HEK293 (cell line): ENCODE measurements around the gene VRK1.

Experiments used
- CTCF ChIA-PET: fragments of 350-600 bp; formaldehyde crosslinking; extraction: SDS; loops from one replicate; lab custom pipeline; 2021; ENCODE audit warnings: antibody characterized with exemption; lab: Yijun Ruan, JAX
- POLR2A ChIA-PET: fragments of 300-600 bp; formaldehyde crosslinking; extraction: SDS; loops from one replicate; lab custom pipeline; 2020; ENCODE audit warnings: antibody characterized with exemption, inconsistent platforms; lab: Yijun Ruan, JAX
- H3K27ac ChIP-seq: fragments of 200-500 bp; sonication (Bioruptor generic); 2 replicates; pipeline ENCODE4 v1.5.1; 2014; ENCODE audit warnings: low read depth, low read length, control low read depth, inconsistent platforms; ENCODE audit errors: extremely low read depth
- H3K36me3 ChIP-seq, 2 experiments: fragments of 200-500 bp in 1 of 2; sonication (Bioruptor generic) in 1 of 2; 1 replicate in 1 of 2; 2 replicates in 1 of 2; pipeline ENCODE4 v1.5.1; 2014 to 2017; ENCODE audit warnings: inconsistent platforms in 2 of 2, low read length in 2 of 2; ENCODE audit not compliant: control insufficient read depth in 2 of 2, insufficient read depth in 1 of 2
- H3K4me1 ChIP-seq: fragments of 200-500 bp; sonication (Bioruptor generic); 2 replicates; pipeline ENCODE4 v1.5.1; 2014; ENCODE audit warnings: mild to moderate bottlenecking, low read length, inconsistent platforms; ENCODE audit not compliant: control insufficient read depth, insufficient read depth
- H3K4me3 ChIP-seq: 2 replicates; pipeline ENCODE4 v1.5.1; 2011; ENCODE audit warnings: low read depth, mild to moderate bottlenecking, control low read depth, low read length, moderate library complexity
- H3K9me3 ChIP-seq: fragments of 200-500 bp; sonication (Bioruptor generic); 2 replicates; pipeline ENCODE4 v1.5.1; 2014; ENCODE audit warnings: low read depth, low read length, inconsistent platforms; ENCODE audit not compliant: control insufficient read depth, insufficient read depth
- BCL11A ChIP-seq: fragments of 450-650 bp; formaldehyde crosslinking; IDR thresholded peaks from 2 replicates; pipeline ENCODE4 v1.5.1; 2016; ENCODE audit warnings: low read depth, missing biosample characterization, missing genetic modification characterization
- GLIS2 ChIP-seq: fragments of 450-650 bp; formaldehyde crosslinking; IDR thresholded peaks from 2 replicates; pipeline ENCODE4 v1.5.1; 2016; ENCODE audit warnings: missing biosample characterization, missing genetic modification characterization
- KLF16 ChIP-seq: fragments of 450-650 bp; formaldehyde crosslinking; IDR thresholded peaks from 2 replicates; pipeline ENCODE4 v1.5.1; 2017; ENCODE audit warnings: missing biosample characterization, missing genetic modification characterization
- ZBTB49 ChIP-seq: fragments of 450-650 bp; formaldehyde crosslinking; IDR thresholded peaks from 2 replicates; pipeline ENCODE4 v1.5.1; 2016; ENCODE audit warnings: missing biosample characterization, missing genetic modification characterization, low read depth
- ZFHX2 ChIP-seq: fragments of 450-650 bp; formaldehyde crosslinking; conservative IDR thresholded peaks from 2 replicates; pipeline ENCODE4 v1.5.1; 2016; ENCODE audit warnings: missing biosample characterization, missing genetic modification characterization
- ZFP41 ChIP-seq: fragments of 450-650 bp; formaldehyde crosslinking; IDR thresholded peaks from 2 replicates; pipeline ENCODE4 v1.5.1; 2016; ENCODE audit warnings: missing biosample characterization, missing genetic modification characterization, borderline replicate concordance
- ZFP69B ChIP-seq: fragments of 450-650 bp; formaldehyde crosslinking; IDR thresholded peaks from 2 replicates; pipeline ENCODE4 v1.5.1; 2016; ENCODE audit warnings: missing biosample characterization, missing genetic modification characterization
- ZIC2 ChIP-seq: fragments of 450-650 bp; formaldehyde crosslinking; IDR thresholded peaks from 2 replicates; pipeline ENCODE4 v1.5.1; 2016; ENCODE audit warnings: missing biosample characterization, missing genetic modification characterization
- ZNF140 ChIP-seq: fragments of 450-650 bp; formaldehyde crosslinking; IDR thresholded peaks from 2 replicates; pipeline ENCODE4 v1.5.1; 2016; ENCODE audit warnings: missing biosample characterization, missing genetic modification characterization
- ZNF16 ChIP-seq: fragments of 450-650 bp; formaldehyde crosslinking; IDR thresholded peaks from 2 replicates; pipeline ENCODE4 v1.5.1; 2016; ENCODE audit warnings: low read depth, missing biosample characterization, missing genetic modification characterization
- ZNF555 ChIP-seq: fragments of 450-650 bp; formaldehyde crosslinking; conservative IDR thresholded peaks from 2 replicates; pipeline ENCODE4 v1.5.1; 2017; ENCODE audit warnings: missing biosample characterization, mild to moderate bottlenecking, missing genetic modification characterization, inconsistent platforms
- ZNF610 ChIP-seq: fragments of 450-650 bp; formaldehyde crosslinking; IDR thresholded peaks from 2 replicates; pipeline ENCODE4 v1.5.1; 2016; ENCODE audit warnings: missing biosample characterization, missing genetic modification characterization, borderline replicate concordance
- ZNF785 ChIP-seq: fragments of 450-650 bp; formaldehyde crosslinking; IDR thresholded peaks from 2 replicates; pipeline ENCODE4 v1.5.1; 2016; ENCODE audit warnings: missing biosample characterization, missing genetic modification characterization
- TF ChIP-seq, protein P1 (sequence below): fragments of 450-650 bp; formaldehyde crosslinking; IDR thresholded peaks from 2 replicates; pipeline ENCODE4 v1.5.1; 2017; ENCODE audit warnings: missing biosample characterization, missing genetic modification characterization
- TF ChIP-seq, protein P2 (sequence below): fragments of 450-650 bp; formaldehyde crosslinking; IDR thresholded peaks from 2 replicates; pipeline ENCODE4 v1.5.1; 2016; ENCODE audit warnings: missing biosample characterization, missing genetic modification characterization
- TF ChIP-seq, protein P3 (sequence below): fragments of 450-650 bp; formaldehyde crosslinking; IDR thresholded peaks from 2 replicates; pipeline ENCODE4 v1.5.1; 2016; ENCODE audit warnings: missing biosample characterization, missing genetic modification characterization

The VRK1 gene

GRCh38 chr14:96752125-96752524 lies 45.1 kb upstream of the VRK1 start:
- no peak overlapping the region for H3K27ac ChIP-seq
- ChIA-PET POLR2A (no interaction called here), CTCF (no interaction called here)
- H3K4me3 ChIP-seq, result no peak overlapping the region
- H3K36me3 ChIP-seq, result no peaks in the 10 kb centered on the region
- TF ChIP-seq ZIC2 (0 out of 2 replicates have a peak, but pooled peaks have one; percentile 19), ZNF16 (tag by site-specific recombination) (no peak)
- TF ChIP-seq, protein P1, sequence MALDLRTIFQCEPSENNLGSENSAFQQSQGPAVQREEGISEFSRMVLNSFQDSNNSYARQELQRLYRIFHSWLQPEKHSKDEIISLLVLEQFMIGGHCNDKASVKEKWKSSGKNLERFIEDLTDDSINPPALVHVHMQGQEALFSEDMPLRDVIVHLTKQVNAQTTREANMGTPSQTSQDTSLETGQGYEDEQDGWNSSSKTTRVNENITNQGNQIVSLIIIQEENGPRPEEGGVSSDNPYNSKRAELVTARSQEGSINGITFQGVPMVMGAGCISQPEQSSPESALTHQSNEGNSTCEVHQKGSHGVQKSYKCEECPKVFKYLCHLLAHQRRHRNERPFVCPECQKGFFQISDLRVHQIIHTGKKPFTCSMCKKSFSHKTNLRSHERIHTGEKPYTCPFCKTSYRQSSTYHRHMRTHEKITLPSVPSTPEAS (tag by site-specific recombination), result no peak
- no peaks in the 10 kb centered on the region for H3K4me1 ChIP-seq
- H3K9me3 ChIP-seq, result no peaks in the 10 kb centered on the region

DNA sequence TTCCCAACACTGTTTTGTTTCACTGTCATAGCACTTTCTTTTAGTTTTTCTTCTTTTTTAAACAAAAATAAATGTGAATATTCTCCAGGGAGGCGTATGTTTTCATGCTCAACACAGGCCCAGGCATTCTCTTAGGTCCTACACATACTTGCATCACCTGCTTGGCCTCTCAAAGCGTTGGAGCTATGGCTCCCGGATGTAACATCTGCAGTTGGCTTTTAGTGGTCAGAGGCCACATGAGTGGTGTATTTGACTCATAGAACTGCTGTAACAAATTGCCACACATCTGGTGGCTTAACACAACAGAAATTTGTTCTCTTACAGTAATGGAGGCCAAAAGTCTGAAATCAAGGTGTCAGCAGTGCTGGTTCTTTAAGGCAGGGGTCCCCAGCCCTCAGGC lies 44.6 kb upstream of the VRK1 start:
- POLR2A ChIA-PET, result no interaction called here
- TF ChIP-seq ZNF785 (tag by site-specific recombination), result no peak
- no peak for TF ChIP-seq ZFP69B (tag by site-specific recombination)
- no peak for TF ChIP-seq ZNF610 (tag by site-specific recombination)
- TF ChIP-seq KLF16, result no peak
- TF ChIP-seq, all 188 proteins: peak for 0
- Histone ChIP-seq H3K36me3 (no peaks in the 10 kb centered on the region), H3K27ac (no peak overlapping the region), H3K4me3 (no peak overlapping the region), H3K4me1 (no peaks in the 10 kb centered on the region), H3K9me3 (no peaks in the 10 kb centered on the region)
- CTCF ChIA-PET, result no interaction called here

DNA sequence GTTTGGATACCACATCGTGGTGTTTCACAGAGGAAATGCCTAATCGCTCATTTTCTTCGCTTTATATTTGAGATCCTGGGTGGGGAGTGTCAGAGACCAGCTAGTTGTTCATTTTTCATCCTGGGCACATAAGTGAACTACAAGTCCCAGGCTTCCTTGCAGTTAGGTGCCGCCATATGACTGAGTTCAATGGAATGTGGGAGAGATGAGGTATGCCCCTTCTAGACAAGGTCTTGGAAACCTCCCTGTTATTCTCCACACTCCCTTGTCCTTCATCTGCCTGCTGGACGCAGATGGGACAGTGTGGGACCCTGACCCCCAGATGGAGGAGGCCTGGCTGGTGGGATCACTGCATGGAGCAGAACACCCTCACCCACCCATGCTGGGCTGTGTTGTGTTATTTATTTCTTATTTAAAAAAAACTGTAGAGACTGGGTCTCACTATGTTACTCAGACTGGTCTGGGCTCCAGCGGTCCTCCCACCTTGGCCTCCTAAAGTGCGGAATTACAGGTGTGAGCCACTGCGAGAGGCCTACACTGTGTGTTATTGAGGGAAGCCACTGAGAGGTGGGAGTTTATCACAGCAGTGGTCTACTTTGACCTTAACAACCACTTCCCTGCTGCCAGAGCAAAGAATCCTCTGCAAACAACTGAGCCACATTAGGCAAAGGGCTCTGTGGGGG lies 42.9 kb upstream of the VRK1 start:
- Histone ChIP-seq H3K9me3 (no peaks in the 10 kb centered on the region), H3K4me1 (no peaks in the 10 kb centered on the region), H3K4me3 (no peak overlapping the region), H3K36me3 (no peaks in the 10 kb centered on the region), H3K27ac (no peak overlapping the region)
- CTCF ChIA-PET, result no interaction called here
- POLR2A ChIA-PET, result no interaction called here
- TF ChIP-seq, protein P2, sequence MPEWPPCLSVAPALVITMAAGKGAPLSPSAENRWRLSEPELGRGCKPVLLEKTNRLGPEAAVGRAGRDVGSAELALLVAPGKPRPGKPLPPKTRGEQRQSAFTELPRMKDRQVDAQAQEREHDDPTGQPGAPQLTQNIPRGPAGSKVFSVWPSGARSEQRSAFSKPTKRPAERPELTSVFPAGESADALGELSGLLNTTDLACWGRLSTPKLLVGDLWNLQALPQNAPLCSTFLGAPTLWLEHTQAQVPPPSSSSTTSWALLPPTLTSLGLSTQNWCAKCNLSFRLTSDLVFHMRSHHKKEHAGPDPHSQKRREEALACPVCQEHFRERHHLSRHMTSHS (tag by site-specific recombination), result no peak
- TF ChIP-seq BCL11A (no peak), GLIS2 (tag by site-specific recombination) (no peak), ZNF555 (no peak), ZNF140 (tag by site-specific recombination) (no peak), ZFP41 (tag by site-specific recombination) (no peak), ZBTB49 (tag by site-specific recombination) (no peak), ZFHX2 (tag by site-specific recombination) (no peak)
- TF ChIP-seq, protein P3, sequence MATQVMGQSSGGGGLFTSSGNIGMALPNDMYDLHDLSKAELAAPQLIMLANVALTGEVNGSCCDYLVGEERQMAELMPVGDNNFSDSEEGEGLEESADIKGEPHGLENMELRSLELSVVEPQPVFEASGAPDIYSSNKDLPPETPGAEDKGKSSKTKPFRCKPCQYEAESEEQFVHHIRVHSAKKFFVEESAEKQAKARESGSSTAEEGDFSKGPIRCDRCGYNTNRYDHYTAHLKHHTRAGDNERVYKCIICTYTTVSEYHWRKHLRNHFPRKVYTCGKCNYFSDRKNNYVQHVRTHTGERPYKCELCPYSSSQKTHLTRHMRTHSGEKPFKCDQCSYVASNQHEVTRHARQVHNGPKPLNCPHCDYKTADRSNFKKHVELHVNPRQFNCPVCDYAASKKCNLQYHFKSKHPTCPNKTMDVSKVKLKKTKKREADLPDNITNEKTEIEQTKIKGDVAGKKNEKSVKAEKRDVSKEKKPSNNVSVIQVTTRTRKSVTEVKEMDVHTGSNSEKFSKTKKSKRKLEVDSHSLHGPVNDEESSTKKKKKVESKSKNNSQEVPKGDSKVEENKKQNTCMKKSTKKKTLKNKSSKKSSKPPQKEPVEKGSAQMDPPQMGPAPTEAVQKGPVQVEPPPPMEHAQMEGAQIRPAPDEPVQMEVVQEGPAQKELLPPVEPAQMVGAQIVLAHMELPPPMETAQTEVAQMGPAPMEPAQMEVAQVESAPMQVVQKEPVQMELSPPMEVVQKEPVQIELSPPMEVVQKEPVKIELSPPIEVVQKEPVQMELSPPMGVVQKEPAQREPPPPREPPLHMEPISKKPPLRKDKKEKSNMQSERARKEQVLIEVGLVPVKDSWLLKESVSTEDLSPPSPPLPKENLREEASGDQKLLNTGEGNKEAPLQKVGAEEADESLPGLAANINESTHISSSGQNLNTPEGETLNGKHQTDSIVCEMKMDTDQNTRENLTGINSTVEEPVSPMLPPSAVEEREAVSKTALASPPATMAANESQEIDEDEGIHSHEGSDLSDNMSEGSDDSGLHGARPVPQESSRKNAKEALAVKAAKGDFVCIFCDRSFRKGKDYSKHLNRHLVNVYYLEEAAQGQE (tag by site-specific recombination), result no peak
